Thyroid gland (tissue), 4 donors: ENCODE data around the gene WBP1L.

Experiments used
- POLR2A ChIP-seq, 2 donors: fragments of 450-650 bp; IDR thresholded peaks; one replicate each; pipeline ENCODE4 v1.6.1; 2017; ENCODE audit warnings: antibody characterized with exemption in 2 of 2, mild to moderate bottlenecking in 2 of 2, moderate library complexity in 1 of 2
- TF ChIP-seq, protein P1 (sequence below), 6 experiments: fragments of 200-600 bp in 3 of 6; fragments of 450-650 bp in 3 of 6; sonication (generic) in 3 of 6; IDR thresholded peaks; one replicate each; pipeline ENCODE4 v1.5.1; 2016 to 2019; ENCODE audit warnings: antibody characterized with exemption in 6 of 6, mild to moderate bottlenecking in 2 of 6, inconsistent platforms in 1 of 6, moderate library complexity in 1 of 6

DNA sequence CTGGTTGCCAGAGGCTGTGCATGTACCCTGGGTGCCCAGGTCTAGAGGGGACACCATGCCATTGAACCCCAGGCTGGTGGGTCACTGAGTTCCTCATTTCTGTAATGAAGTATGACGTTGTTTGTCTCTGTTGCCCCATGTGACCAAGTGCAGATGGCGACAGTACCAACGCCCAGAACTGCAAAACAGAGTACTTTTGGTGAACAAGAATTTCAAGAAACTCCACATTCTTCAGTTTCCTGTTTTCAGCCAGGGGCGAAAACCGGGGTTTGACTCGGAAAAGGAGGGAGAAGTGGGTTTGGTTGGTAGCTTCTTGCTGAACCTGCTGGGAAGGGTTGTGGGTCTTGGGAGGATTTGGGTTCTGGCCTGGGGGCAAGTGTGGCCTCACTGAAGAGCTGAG, 75.3 kb downstream of the WBP1L start:
- TF ChIP-seq, protein P1, sequence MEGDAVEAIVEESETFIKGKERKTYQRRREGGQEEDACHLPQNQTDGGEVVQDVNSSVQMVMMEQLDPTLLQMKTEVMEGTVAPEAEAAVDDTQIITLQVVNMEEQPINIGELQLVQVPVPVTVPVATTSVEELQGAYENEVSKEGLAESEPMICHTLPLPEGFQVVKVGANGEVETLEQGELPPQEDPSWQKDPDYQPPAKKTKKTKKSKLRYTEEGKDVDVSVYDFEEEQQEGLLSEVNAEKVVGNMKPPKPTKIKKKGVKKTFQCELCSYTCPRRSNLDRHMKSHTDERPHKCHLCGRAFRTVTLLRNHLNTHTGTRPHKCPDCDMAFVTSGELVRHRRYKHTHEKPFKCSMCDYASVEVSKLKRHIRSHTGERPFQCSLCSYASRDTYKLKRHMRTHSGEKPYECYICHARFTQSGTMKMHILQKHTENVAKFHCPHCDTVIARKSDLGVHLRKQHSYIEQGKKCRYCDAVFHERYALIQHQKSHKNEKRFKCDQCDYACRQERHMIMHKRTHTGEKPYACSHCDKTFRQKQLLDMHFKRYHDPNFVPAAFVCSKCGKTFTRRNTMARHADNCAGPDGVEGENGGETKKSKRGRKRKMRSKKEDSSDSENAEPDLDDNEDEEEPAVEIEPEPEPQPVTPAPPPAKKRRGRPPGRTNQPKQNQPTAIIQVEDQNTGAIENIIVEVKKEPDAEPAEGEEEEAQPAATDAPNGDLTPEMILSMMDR (IDR thresholded peaks at IDR 0.05), result no peak
- no peak for TF ChIP-seq POLR2A (IDR thresholded peaks at IDR 0.05)
